A549 (cell line): Measurements from ENCODE around the gene VPS45. TPM values are rescaled to one million over a fixed set of nuclear protein-coding genes. Genes with fewer than 3 reads are reported as not detected.

Source experiments
- ATAC-seq, 2 experiments: fragments of 200-7000 bp in 1 of 2; fragments of >200 bp in 1 of 2; cut with Nextera tagmentation in 1 of 2; cut with Tn5 transposase in 1 of 2; 3 replicates each; pipeline versions ENCODE4 v1.8.0 to v1.9.1; 2018 to 2020; ENCODE audit warnings: mild to moderate bottlenecking in 1 of 2, moderate library complexity in 1 of 2
- CTCF ChIA-PET: fragments of 300-600 bp; sonication (Branson Sonifier 250); formaldehyde crosslinking; extraction: SDS; loops from one replicate; lab custom pipeline; 2021; ENCODE audit warnings: antibody characterized with exemption, inconsistent platforms; lab: Yijun Ruan, JAX
- POLR2A ChIA-PET: fragments of 350-600 bp; formaldehyde crosslinking; extraction: SDS; loops from one replicate; lab custom pipeline; 2021; ENCODE audit warnings: antibody characterized with exemption, inconsistent platforms; lab: Yijun Ruan, JAX
- DNase-seq, 2 experiments: peaks; one replicate each; pipeline versions ENCODE4 v3.0.0 to v3.0.0-alpha.2; 2011 to 2016; ENCODE audit warnings: low read depth in 1 of 2, low spot score in 1 of 2
- FAIRE-seq: peaks from 2 replicates; lab custom pipeline; 2011; peaks lifted over from hg19 to GRCh38; lab: Jason Lieb, UNC
- H3K27ac ChIP-seq, 2 experiments: fragments of >200 bp; sonication (Bioruptor Twin); formaldehyde crosslinking; 3 replicates each; pipeline ENCODE4 v1.5.1; 2016 to 2017
- H3K4me1 ChIP-seq: fragments of >200 bp; sonication (Bioruptor Twin); formaldehyde crosslinking; 3 replicates; pipeline ENCODE4 v1.6.1; 2016
- H3K4me2 ChIP-seq: fragments of >200 bp; sonication (Bioruptor Twin); formaldehyde crosslinking; 3 replicates; pipeline ENCODE4 v1.6.1; 2016
- H3K4me3 ChIP-seq: fragments of >200 bp; sonication (Bioruptor Twin); formaldehyde crosslinking; 3 replicates; pipeline ENCODE4 v1.5.1; 2016
- H3K9me3 ChIP-seq: fragments of >200 bp; sonication (Bioruptor Twin); formaldehyde crosslinking; 3 replicates; pipeline ENCODE4 v1.6.1; 2016
- BHLHE40 ChIP-seq: IDR thresholded peaks from 2 replicates; pipeline ENCODE4 v1.6.1; 2012; ENCODE audit warnings: low read depth, low read length, inconsistent platforms
- CHD4 ChIP-seq: fragments of 200-600 bp; sonication (generic); IDR thresholded peaks from 2 replicates; pipeline ENCODE4 v1.6.1; 2016; ENCODE audit warnings: antibody characterized with exemption, mild to moderate bottlenecking, borderline replicate concordance
- EHF ChIP-seq: fragments of 250-450 bp; sonication (Bioruptor Pico); IDR thresholded peaks from 2 replicates; pipeline ENCODE4 v1.5.0; 2020; ENCODE audit warnings: mild to moderate bottlenecking
- EHMT2 ChIP-seq: fragments of 200-600 bp; sonication (generic); IDR thresholded peaks from 2 replicates; pipeline ENCODE4 v1.6.1; 2016; ENCODE audit warnings: antibody characterized with exemption, low read depth, mild to moderate bottlenecking, moderate library complexity
- ESRRA ChIP-seq: fragments of 150-350 bp; IDR thresholded peaks from 2 replicates; pipeline ENCODE4 v1.6.1; 2014; ENCODE audit warnings: mild to moderate bottlenecking, low read length, borderline replicate concordance
- FOSB ChIP-seq: fragments of 250-450 bp; sonication (Bioruptor Pico); IDR thresholded peaks from 2 replicates; pipeline ENCODE4 v1.5.0; 2020; ENCODE audit warnings: mild to moderate bottlenecking, moderate library complexity
- FOSL2 ChIP-seq, 2 experiments: fragments of 450-650 bp in 1 of 2; fragments of >200 bp in 1 of 2; sonication (Bioruptor Twin) in 1 of 2; formaldehyde crosslinking; IDR thresholded peaks; 2 replicates each; pipeline versions ENCODE4 v1.5.0 to v1.6.1; 2016 to 2020; ENCODE audit warnings: mild to moderate bottlenecking in 1 of 2, moderate library complexity in 1 of 2
- GATA3 ChIP-seq: IDR thresholded peaks from 2 replicates; pipeline ENCODE4 v1.6.1; 2012; ENCODE audit warnings: borderline replicate concordance
- HOXA7 ChIP-seq: fragments of 250-450 bp; sonication (Bioruptor Pico); IDR thresholded peaks from 2 replicates; pipeline ENCODE4 v1.5.0; 2020; ENCODE audit warnings: mild to moderate bottlenecking, moderate library complexity
- HOXB13 ChIP-seq: fragments of 250-450 bp; sonication (Bioruptor Pico); IDR thresholded peaks from 2 replicates; pipeline ENCODE4 v1.5.0; 2020; ENCODE audit warnings: low read depth, mild to moderate bottlenecking, moderate library complexity
- JUN ChIP-seq, 2 experiments: fragments of >200 bp; sonication (Bioruptor Twin); formaldehyde crosslinking; IDR thresholded peaks; 2 replicates in 1 of 2; 3 replicates in 1 of 2; pipeline ENCODE4 v1.6.1; 2016 to 2017
- JUNB ChIP-seq: fragments of >200 bp; sonication (Bioruptor Twin); formaldehyde crosslinking; IDR thresholded peaks from 2 replicates; pipeline ENCODE4 v1.6.1; 2016
- KDM5A ChIP-seq: fragments of 200-600 bp; sonication (generic); IDR thresholded peaks from 2 replicates; pipeline ENCODE4 v1.6.1; 2016; ENCODE audit warnings: antibody characterized with exemption, mild to moderate bottlenecking
- MAFK ChIP-seq: fragments of 450-650 bp; IDR thresholded peaks from 2 replicates; pipeline ENCODE4 v1.6.1; 2014; ENCODE audit not compliant: partially characterized antibody
- MAX ChIP-seq: IDR thresholded peaks from 2 replicates; pipeline ENCODE4 v1.6.1; 2012
- MYC ChIP-seq: IDR thresholded peaks from 2 replicates; pipeline ENCODE4 v1.6.1; 2012; ENCODE audit warnings: mild to moderate bottlenecking, inconsistent platforms, low read length, improper control_type of control experiment, borderline replicate concordance
- NFE2L2 ChIP-seq: fragments of 150-350 bp; conservative IDR thresholded peaks from 2 replicates; pipeline ENCODE4 v1.6.1; 2014; ENCODE audit warnings: low read length
- PBX3 ChIP-seq: IDR thresholded peaks from 2 replicates; pipeline ENCODE4 v1.6.1; 2012
- TFCP2L1 ChIP-seq: fragments of 250-450 bp; sonication (Bioruptor Pico); IDR thresholded peaks from 2 replicates; pipeline ENCODE4 v1.5.0; 2021; ENCODE audit warnings: mild to moderate bottlenecking
- TP53 ChIP-seq: fragments of 250-450 bp; sonication (Bioruptor Pico); IDR thresholded peaks from 2 replicates; pipeline ENCODE4 v1.5.0; 2021; ENCODE audit warnings: mild to moderate bottlenecking, moderate library complexity
- USF2 ChIP-seq: fragments of 450-650 bp; IDR thresholded peaks from 2 replicates; pipeline ENCODE4 v1.6.1; 2014; ENCODE audit warnings: antibody characterized with exemption
- ZFP36 ChIP-seq: fragments of 450-650 bp; IDR thresholded peaks from 2 replicates; pipeline ENCODE4 v1.6.1; 2014; ENCODE audit warnings: borderline replicate concordance; ENCODE audit not compliant: partially characterized antibody
- ZNF302 ChIP-seq: fragments of 250-450 bp; sonication (Bioruptor Pico); IDR thresholded peaks from 2 replicates; pipeline ENCODE4 v1.9.0; 2021; ENCODE audit warnings: inconsistent platforms, mild to moderate bottlenecking, moderate library complexity
- WGBS: methylation state at CpG from one replicate; pipeline ENCODE4 v1.1.6; 2017; ENCODE audit errors: missing lambda C conversion rate; 5-methylcytosine and 5-hydroxymethylcytosine counted together
- polyA plus RNA-seq, 4 experiments: library from polyadenylated mRNA; depleted of rRNA in 3 of 4; stranded (reverse); fragments of >200 nt; fragmentation: RNase III in 1 of 4; extraction: RNeasy Plus Mini Kit Qiagen cat#74134 plus additional on column Dnase treatment in 1 of 4; gene quantifications; 2 replicates in 3 of 4; 3 replicates in 1 of 4; pipeline ENCODE4 v1.2.3, GENCODE V29; 2011 to 2017

The VPS45 gene
- polyA plus RNA-seq, 2 of the 4 experiments (the other 2 are of a cell fraction), result 22.1 to 49.7 TPM

- TF ChIP-seq JUN (IDR thresholded peaks at IDR 0.05) (no peak), KDM5A (no peak)
- TF ChIP-seq, all 56 proteins: peak for 0
Measured at GRCh38 chr1:150187560-150187931, 120.0 kb downstream of the VPS45 start (continued).

GRCh38 chr1:150192012-150192411 lies 124.4 kb downstream of the VPS45 start:
- H3K4me2 ChIP-seq, result peak overlapping the region; percentile 46
- POLR2A ChIA-PET, result no interaction called here
- FAIRE-seq, result no peak

GRCh38 chr1:150194381-150195031 lies 126.9 kb downstream of the VPS45 start:
- Histone ChIP-seq H3K4me3 (no peak overlapping the region), H3K27ac (no peak overlapping the region)
- DNase-seq, result peak in 1 of 2 experiments; percentile 9
- ChIA-PET POLR2A (no interaction called here), CTCF (interaction anchor here (0.5 to 2.6 kb wide), 4 partner anchors 26 to 121 kb away, joined by 4 to 8 read pairs (median 6); no protein-coding TSS in a partner anchor)
- FAIRE-seq, result no peak
- TF ChIP-seq NFE2L2 (no peak), FOSB (CRISPR knock-in tag) (no peak), CHD4 (no peak), JUNB (no peak), USF2 (no peak), MAFK (no peak), TFCP2L1 (CRISPR knock-in tag) (no peak), TP53 (no peak), PBX3 (no peak), ZFP36 (no peak), MYC (no peak), ZNF302 (no peak), BHLHE40 (no peak), ESRRA (no peak), EHF (CRISPR knock-in tag) (no peak), EHMT2 (no peak), JUN (IDR thresholded peaks at IDR 0.05) (no peak), HOXA7 (CRISPR knock-in tag) (no peak), HOXB13 (CRISPR knock-in tag) (no peak)
- TF ChIP-seq, all 56 proteins: peak for 0
- Histone ChIP-seq H3K4me2 (no peak overlapping the region), H3K4me1 (peaks cover 11% of the 10 kb centered on the region), H3K9me3 (no peaks in the 10 kb centered on the region)
- WGBS, result 68% methylated on average over 4 of the region's 4 CpGs
- ATAC-seq, result peak in 1 of 2 experiments; percentile 18; a peak in 1 of 6 replicates

More at GRCh38 chr1:150192012-150192411, 124.4 kb downstream of the VPS45 start:
- 12% methylated on average over 2 of the region's 2 CpGs for WGBS
- CTCF ChIA-PET, result interaction anchor here (0.6 to 3.0 kb wide), 9 partner anchors 10 to 347 kb away, joined by 3 to 12 read pairs (median 4); no protein-coding TSS in a partner anchor
- H3K9me3 ChIP-seq, result no peaks in the 10 kb centered on the region
- DNase-seq (peak in 1 of 2 experiments; percentile 59), ATAC-seq (peak; percentile 78 to 81; a peak in 4 of 6 replicates)
- H3K4me3 ChIP-seq, result no peak overlapping the region
- peak overlapping the region in 1 of 2 experiments; percentile 50; a peak in 2 of 6 replicates for H3K27ac ChIP-seq
- peaks cover 17% of the 10 kb centered on the region for H3K4me1 ChIP-seq
- TF ChIP-seq GATA3 (peak; percentile 66; the same call in 1 of the 2 replicates), FOSL2 (IDR thresholded peaks at IDR 0.05) (no peak), FOSL2 (CRISPR knock-in tag; IDR thresholded peaks at IDR 0.05) (peak; percentile 42), FOSB (CRISPR knock-in tag) (no peak), MAX (peak; percentile 22; the same call in 1 of the 2 replicates)

Other genes starting within 250 kb of the VPS45 start
- gene BOLA1, start 168.2 kb upstream of the VPS45 start, polyA plus RNA-seq (2011; rRNA removed), result 26.7 and 27.5 TPM in 2 replicates
- gene BOLA1, start 168.2 kb upstream of the VPS45 start, polyA plus RNA-seq (2017; fragmentation: RNase III; extraction: RNeasy Plus Mini Kit Qiagen cat#74134 plus additional on column Dnase treatment), result 22.8 to 25.4 TPM (median 23.7 TPM) in 3 replicates
- gene SV2A, start 149.9 kb upstream of the VPS45 start, polyA plus RNA-seq (2011; rRNA removed), result 0.04 and 0.05 TPM in 2 replicates
- gene SV2A, start 149.9 kb upstream of the VPS45 start, polyA plus RNA-seq (2017; fragmentation: RNase III; extraction: RNeasy Plus Mini Kit Qiagen cat#74134 plus additional on column Dnase treatment), result 0.07 to 0.13 TPM (median 0.08 TPM) in 3 replicates
- gene SF3B4, start 140.0 kb upstream of the VPS45 start, polyA plus RNA-seq (2011; rRNA removed), result 71.2 and 95.1 TPM in 2 replicates
- gene SF3B4, start 140.0 kb upstream of the VPS45 start, polyA plus RNA-seq (2017; fragmentation: RNase III; extraction: RNeasy Plus Mini Kit Qiagen cat#74134 plus additional on column Dnase treatment), result 92.3 to 97.7 TPM (median 94.6 TPM) in 3 replicates
- gene MTMR11, start 130.9 kb upstream of the VPS45 start, polyA plus RNA-seq (2011; rRNA removed), result 31.2 and 34.8 TPM in 2 replicates
- 10.9 to 16.2 TPM (median 14.5 TPM) in 3 replicates for gene MTMR11, start 130.9 kb upstream of the VPS45 start, polyA plus RNA-seq (2017; fragmentation: RNase III; extraction: RNeasy Plus Mini Kit Qiagen cat#74134 plus additional on column Dnase treatment)
- gene OTUD7B, start 57.0 kb upstream of the VPS45 start, polyA plus RNA-seq (2011; rRNA removed), result 12.1 and 13.0 TPM in 2 replicates
- 6.9 to 8.0 TPM (median 8.0 TPM) in 3 replicates for gene OTUD7B, start 57.0 kb upstream of the VPS45 start, polyA plus RNA-seq (2017; fragmentation: RNase III; extraction: RNeasy Plus Mini Kit Qiagen cat#74134 plus additional on column Dnase treatment)
- gene PLEKHO1, start 82.1 kb downstream of the VPS45 start, polyA plus RNA-seq (2011; rRNA removed), result 2.5 and 2.6 TPM in 2 replicates
- 4.1 to 5.5 TPM (median 4.9 TPM) in 3 replicates for gene PLEKHO1, start 82.1 kb downstream of the VPS45 start, polyA plus RNA-seq (2017; fragmentation: RNase III; extraction: RNeasy Plus Mini Kit Qiagen cat#74134 plus additional on column Dnase treatment)
- 31.7 and 60.0 TPM in 2 replicates for gene ANP32E, start 168.3 kb downstream of the VPS45 start, polyA plus RNA-seq (2011; rRNA removed)
- 109 to 128 TPM (median 115 TPM) in 3 replicates for gene ANP32E, start 168.3 kb downstream of the VPS45 start, polyA plus RNA-seq (2017; fragmentation: RNase III; extraction: RNeasy Plus Mini Kit Qiagen cat#74134 plus additional on column Dnase treatment)
- not detected in 2 replicates for gene CA14, start 190.0 kb downstream of the VPS45 start, polyA plus RNA-seq (2011; rRNA removed)
- not detected in 3 replicates for gene CA14, start 190.0 kb downstream of the VPS45 start, polyA plus RNA-seq (2017; fragmentation: RNase III; extraction: RNeasy Plus Mini Kit Qiagen cat#74134 plus additional on column Dnase treatment)
- 118 and 119 TPM in 2 replicates for gene APH1A, start 201.2 kb downstream of the VPS45 start, polyA plus RNA-seq (2011; rRNA removed)
- 99.4 to 111 TPM (median 109 TPM) in 3 replicates for gene APH1A, start 201.2 kb downstream of the VPS45 start, polyA plus RNA-seq (2017; fragmentation: RNase III; extraction: RNeasy Plus Mini Kit Qiagen cat#74134 plus additional on column Dnase treatment)
- 0.16 and 0.19 TPM in 2 replicates for gene C1orf54, start 205.0 kb downstream of the VPS45 start, polyA plus RNA-seq (2011; rRNA removed)
- 0.12 to 0.21 TPM (median 0.12 TPM) in 3 replicates for gene C1orf54, start 205.0 kb downstream of the VPS45 start, polyA plus RNA-seq (2017; fragmentation: RNase III; extraction: RNeasy Plus Mini Kit Qiagen cat#74134 plus additional on column Dnase treatment)
- 1.3 and 1.4 TPM in 2 replicates for gene CIART, start 214.8 kb downstream of the VPS45 start, polyA plus RNA-seq (2011; rRNA removed)
- 0.28 to 0.59 TPM (median 0.48 TPM) in 3 replicates for gene CIART, start 214.8 kb downstream of the VPS45 start, polyA plus RNA-seq (2017; fragmentation: RNase III; extraction: RNeasy Plus Mini Kit Qiagen cat#74134 plus additional on column Dnase treatment)
- gene MRPS21, start 226.1 kb downstream of the VPS45 start, polyA plus RNA-seq (2011; rRNA removed), result 72.6 and 95.7 TPM in 2 replicates
- 113 to 114 TPM (median 113 TPM) in 3 replicates for gene MRPS21, start 226.1 kb downstream of the VPS45 start, polyA plus RNA-seq (2017; fragmentation: RNase III; extraction: RNeasy Plus Mini Kit Qiagen cat#74134 plus additional on column Dnase treatment)